ENCODE measurements around the gene MGST2.
"Not testable (repeated sequence)": the region's sequence is repeated elsewhere in the genome, so short reads cannot be mapped to it uniquely, and the experiment has no call there.

MGST2 gene

GRCh38 chr4:139669890-139670289 is 4.3 kb downstream of the MGST2 start:
- DNase-seq (ENCODE audit: low read depth): no peak

- DNase-seq (ENCODE audit: low read depth): no peak
Observed at GRCh38 chr4:139670775-139671174, 5.2 kb downstream of the MGST2 start.

DNA sequence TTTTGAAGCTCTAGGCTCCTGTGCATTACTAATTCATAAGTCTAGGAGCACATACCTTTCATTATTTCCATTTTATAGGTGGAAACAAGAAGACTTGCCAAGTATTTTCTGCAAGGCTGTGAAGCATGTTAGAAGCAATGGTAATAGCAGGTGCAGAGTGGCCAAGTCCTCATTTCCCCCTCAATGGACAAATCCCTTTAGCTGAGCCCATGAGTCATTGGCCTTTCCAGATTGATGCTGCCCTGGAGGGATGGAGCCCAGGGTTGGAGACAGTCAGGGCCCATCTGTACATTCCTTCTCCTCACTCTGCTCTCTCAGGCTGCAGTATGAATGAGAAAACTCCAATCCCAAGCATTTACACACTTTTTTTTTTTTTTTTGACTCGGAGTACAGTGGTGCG is 6.6 kb downstream of the MGST2 start:
- no peak for DNase-seq (ENCODE audit: low read depth)

DNA sequence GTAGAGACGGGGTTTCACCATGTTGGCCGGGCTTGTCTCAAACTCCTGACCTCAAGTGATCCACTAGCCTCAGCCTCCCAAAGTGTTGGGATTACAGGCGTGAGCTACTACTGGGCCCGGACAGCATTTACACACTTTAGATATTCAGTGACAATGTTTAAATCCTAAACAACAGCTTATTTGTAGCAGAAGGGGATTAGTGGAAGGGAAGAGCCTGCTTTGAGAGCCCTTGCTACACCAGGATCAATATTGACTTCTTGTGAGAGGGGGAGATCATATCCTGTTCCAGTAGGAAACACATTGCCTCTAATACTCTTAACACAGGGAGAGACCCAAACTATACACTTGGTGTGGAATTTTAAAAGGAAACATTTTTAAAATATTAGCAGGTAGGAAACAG is 7.1 kb downstream of the MGST2 start:
- no peak for DNase-seq (ENCODE audit: low read depth)

DNA sequence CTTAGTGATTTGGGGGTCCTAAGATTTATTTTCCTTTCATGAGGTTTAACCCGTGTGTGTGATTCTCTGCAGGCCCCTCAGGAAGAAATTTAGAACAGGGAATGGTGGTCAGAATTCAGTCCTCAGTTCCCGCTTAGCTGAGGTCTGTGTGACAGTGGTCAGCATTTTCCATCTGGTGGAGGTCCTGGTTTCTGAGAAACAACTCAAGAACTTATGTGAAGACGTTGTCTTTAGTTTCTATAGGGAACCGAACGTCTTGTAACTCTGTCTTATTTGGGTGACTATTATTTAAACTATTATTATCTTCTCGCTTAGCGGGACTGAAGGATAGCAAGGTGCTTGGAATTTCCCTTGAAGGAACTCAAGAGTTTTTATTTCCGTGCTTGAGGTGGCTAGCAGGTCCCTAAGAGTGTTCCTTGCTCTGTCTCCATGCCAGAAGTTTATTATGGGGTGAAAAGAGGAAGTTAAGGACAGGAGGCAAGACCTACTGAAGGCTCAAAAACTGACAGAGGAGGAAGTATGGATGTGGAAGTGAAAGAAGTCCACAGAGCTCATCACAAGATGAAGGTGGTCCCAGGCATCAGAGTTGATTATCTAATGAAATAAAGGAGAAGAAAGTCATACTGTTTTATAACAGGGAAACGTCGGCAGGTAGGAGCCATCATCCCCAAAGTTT is 9.4 kb downstream of the MGST2 start:
- no peak for DNase-seq (ENCODE audit: low read depth)

DNA sequence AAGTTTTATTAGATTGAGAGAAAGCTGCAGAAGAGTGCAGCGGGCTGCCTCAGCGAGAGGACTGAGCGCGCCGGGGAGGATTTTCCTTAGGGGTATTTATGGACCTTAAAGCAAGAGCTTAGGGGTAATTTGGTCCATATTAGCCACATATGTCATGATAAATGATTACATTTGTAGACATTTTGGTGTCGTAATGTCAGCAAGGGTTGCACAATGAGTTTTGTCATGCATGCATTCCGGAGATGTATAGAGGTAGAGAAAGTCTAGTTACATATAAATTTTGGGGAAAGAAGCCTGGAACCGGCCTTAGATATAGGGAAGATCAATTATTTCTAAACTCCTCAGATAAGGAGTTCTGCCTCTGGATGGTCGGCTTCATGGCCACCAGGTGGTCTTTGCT is 10.0 kb downstream of the MGST2 start:
- no peak for DNase-seq (ENCODE audit: low read depth)

- no peak for DNase-seq (ENCODE audit: low read depth)
Observed at GRCh38 chr4:139676365-139676764, 10.7 kb downstream of the MGST2 start.

- DNase-seq (ENCODE audit: low read depth): no peak
Observed at GRCh38 chr4:139676913-139677585, 11.4 kb downstream of the MGST2 start.

DNA sequence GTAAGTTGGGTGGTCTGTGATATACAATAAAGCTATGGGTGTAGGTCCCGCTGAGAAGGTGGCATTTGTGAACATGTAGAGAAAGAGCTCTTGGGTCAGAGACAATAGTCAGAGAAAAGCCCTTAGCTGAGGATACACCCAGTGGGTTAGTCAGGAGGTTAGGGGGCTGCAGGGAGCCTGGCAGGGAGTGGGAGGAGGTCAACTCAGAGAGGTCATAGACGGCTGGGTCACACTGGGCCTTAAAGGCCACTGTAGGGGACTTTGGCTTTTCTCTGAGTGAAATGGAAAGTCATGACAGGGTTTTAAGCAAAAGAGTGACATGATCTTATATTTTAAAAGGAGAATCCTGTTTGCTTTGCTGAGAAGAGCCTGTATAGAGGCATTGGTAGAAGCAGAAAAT is 16.7 kb downstream of the MGST2 start:
- no peak for DNase-seq (ENCODE audit: low read depth)

DNA sequence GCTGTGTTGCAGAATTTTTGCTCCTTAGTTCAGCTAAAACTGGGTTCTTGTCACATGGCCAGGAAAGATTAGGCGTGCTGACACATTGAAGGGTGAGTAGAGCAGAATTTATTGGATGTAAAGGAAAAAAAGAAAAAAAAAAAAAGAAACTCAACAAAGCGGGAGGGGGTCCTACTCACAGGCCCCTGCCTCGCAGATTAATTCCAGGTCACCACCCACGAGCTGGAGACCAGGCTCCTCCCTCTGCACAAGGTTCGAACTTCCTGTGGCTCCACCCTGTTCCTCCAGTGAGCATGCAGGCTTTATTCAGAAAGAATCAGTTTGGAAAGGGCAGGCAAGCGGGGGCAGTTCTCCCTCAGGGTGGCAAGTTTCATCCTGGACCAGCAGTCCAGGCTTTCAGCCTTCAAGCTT is 17.1 kb downstream of the MGST2 start:
- DNase-seq (ENCODE audit: low read depth): peak; percentile 23

GRCh38 chr4:139684351-139684750 is 18.7 kb downstream of the MGST2 start:
- DNase-seq (ENCODE audit: low read depth): peak; percentile 38

GRCh38 chr4:139685180-139685579 is 19.6 kb downstream of the MGST2 start:
- DNase-seq (ENCODE audit: low read depth): no peak

DNA sequence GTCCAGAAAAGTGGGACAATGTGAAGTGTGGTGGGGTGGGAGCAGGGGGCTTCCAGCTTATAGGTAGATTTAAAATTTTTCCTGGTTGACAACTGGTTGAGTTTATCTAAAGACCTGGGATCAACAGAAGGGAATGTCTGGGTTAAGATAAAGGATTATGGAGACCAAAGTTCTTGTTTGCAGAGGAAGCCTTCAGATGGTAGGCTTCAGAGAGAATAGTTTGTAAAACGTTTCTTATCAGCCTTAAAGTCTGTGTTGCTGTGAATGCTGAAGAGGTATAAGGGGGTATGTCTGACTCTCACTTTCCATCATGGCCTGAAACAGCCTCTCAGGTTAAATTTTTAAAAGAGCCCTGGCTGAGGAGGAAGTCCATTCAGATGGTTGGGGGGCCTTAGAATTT is 20.5 kb downstream of the MGST2 start:
- no peak for DNase-seq (ENCODE audit: low read depth)

GRCh38 chr4:139686988-139687387 is 21.4 kb downstream of the MGST2 start:
- DNase-seq (ENCODE audit: low read depth): no peak

GRCh38 chr4:139689093-139689722 is 23.6 kb downstream of the MGST2 start:
- peak; percentile 36 for DNase-seq (ENCODE audit: low read depth)

DNA sequence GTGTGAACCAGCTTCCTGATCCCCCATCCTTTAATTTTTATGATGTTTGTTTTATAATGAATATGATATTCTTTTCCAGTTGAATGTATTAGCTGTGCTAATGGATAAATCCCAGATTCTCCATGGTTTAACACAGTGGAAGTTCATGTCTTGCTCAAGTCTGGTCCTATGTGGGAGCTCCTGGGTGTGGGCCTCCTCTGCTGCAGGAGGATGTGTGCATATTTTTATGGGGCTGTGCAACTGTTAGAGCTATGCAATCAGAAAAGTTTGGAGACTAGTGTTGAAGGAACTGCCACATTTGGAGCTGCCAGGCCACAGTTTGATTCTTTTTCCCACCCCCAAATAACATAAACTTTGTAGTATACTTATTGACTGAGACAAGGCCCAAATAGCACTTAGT is 24.8 kb downstream of the MGST2 start:
- no peak for DNase-seq (ENCODE audit: low read depth)

DNA sequence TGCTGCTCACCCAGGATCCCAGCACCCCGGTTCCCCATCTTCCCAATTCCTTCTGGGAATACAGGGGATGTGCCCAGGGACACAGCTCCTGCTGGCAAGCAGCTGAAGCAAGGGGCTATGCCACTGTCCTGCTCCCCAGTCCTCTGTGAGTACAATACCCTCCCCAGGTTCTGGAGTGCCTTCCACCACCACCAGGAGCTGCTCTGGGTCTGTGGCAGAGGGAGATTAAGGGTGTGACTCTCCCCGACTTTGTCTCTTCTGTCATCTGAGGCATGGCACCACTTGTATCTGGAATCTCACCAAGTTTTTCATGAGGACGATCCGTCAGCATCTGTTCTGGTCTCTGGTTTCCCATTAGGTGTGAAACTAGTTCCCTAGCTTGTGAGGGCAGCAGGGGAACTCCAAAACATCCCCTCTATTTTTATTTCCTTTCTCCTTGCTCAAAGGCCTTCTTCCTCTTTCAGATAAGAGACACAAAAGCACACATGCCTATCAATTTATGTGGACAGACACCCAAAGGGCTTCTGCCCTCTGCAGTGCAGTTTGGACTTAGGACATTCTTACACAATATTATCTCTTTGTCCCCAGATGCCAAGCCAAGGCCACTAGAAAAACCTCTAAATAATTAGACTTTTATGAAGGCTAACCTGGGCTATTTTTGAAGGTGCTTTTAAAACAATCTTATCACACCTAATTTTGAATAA is 26.8 kb downstream of the MGST2 start:
- no peak for DNase-seq (ENCODE audit: low read depth)

- no peak for DNase-seq (ENCODE audit: low read depth)
Observed at GRCh38 chr4:139694522-139695107, 29.0 kb downstream of the MGST2 start.

DNA sequence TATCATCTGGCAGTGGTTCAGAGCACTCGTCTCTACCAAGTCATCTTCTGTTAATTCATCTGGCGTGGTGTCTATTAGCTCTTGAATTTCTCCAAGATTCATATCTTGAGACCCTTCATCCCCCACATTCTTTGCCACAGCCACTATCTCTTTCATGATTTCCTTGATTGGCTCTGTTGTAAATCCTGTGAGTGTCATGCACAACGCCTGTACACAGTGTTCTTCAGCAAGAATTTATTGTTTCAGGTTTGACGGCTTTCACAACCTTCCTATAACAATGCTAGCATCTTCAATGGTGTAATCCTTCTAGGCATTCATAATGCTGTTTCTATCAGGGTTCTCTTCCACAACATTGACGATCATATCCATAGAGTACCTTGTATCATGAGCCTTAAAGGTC is 30.9 kb downstream of the MGST2 start:
- DNase-seq (ENCODE audit: low read depth): no peak

DNA sequence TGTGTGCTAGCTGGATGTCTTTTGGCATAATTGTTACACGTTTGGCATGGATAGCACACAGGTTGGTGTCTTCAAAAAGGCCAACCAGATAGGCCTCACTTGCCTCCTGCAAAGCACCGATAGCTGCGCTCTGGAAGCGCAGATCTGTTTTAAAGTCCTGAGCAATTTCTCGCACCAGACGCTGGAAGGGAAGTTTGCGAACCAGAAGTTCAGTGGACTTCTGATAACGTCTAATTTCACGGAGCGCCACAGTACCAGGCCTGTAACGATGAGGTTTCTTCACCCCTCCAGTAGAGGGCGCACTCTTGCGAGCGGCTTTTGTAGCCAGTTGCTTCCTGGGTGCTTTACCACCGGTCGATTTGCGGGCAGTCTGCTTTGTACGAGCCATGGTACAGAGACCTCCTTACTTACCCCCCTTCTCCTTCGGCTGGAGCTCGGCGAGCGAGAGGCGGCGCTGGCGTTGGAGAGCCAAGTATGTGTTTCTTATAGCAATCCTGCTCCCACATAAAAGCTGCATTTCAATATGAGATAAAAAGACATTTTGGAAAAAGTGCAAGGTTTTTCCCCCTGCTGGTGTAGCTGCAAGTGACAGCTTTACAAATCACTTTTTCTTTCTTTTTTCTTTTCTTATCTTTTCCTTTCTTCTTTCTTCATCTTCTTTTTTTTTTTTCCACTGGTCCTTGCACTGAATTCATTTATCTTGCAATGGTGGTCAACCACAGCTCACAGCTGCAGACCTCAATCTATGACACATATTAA is 32.7 kb downstream of the MGST2 start:
- DNase-seq (ENCODE audit: low read depth): not testable (repeated sequence)

DNA sequence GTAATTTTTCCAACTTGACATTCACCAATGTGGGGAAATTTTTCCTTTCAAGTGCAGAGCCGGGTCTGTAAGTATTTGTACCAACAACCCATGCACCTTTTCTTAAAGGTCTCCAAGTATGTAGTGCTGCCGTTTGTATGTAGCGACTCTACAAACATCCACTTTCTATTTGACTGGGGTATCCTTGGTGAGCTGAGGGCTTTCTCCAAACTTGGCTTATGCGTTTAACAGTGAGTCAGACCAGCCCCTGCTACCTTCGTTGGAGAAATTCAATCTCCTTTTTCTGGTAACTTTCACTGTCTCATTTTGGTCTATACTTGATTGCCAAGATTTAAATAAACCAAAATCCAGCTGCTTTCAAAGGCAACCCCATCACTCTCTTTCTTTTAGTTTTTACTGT is 34.9 kb downstream of the MGST2 start:
- no peak for DNase-seq (ENCODE audit: low read depth)
